ENCODE data around the gene IMPG1.

The IMPG1 gene

GRCh38 chr6:76072562-76072961 lies at the start of gene IMPG1:
Gene IMPG1, minus strand, starts transcription at chr6:76072662. Its CDS starts 174 bp downstream, at chr6:76072488.
- no peak for DNase-seq (ENCODE audit: low read depth)

- no peak for DNase-seq (ENCODE audit: low read depth)
These were observed 47.8 kb upstream of the IMPG1 start for GRCh38 chr6:76120302-76120701.

GRCh38 chr6:76073281-76073680 lies 819 bp upstream of the IMPG1 start:
- DNase-seq (ENCODE audit: low read depth), result no peak

- DNase-seq (ENCODE audit: low read depth), result no peak
These were observed 15.0 kb downstream of the IMPG1 start for GRCh38 chr6:76057469-76057868.

- DNase-seq (ENCODE audit: low read depth), result no peak
These were observed 20.1 kb downstream of the IMPG1 start for GRCh38 chr6:76052314-76052713.

- DNase-seq (ENCODE audit: low read depth), result no peak
These were observed 28.8 kb downstream of the IMPG1 start for GRCh38 chr6:76043690-76044089.

GRCh38 chr6:76035713-76036112 lies 36.7 kb downstream of the IMPG1 start:
- DNase-seq (ENCODE audit: low read depth), result no peak

GRCh38 chr6:76026101-76026500 lies 46.4 kb downstream of the IMPG1 start:
- DNase-seq (ENCODE audit: low read depth), result peak; percentile 14

GRCh38 chr6:76014626-76015530 lies 57.6 kb downstream of the IMPG1 start:
- DNase-seq (ENCODE audit: low read depth), result no peak

- no peak for DNase-seq (ENCODE audit: low read depth)
These were observed 68.3 kb downstream of the IMPG1 start for GRCh38 chr6:76004202-76004601.

- DNase-seq (ENCODE audit: low read depth), result no peak
These were observed 68.8 kb downstream of the IMPG1 start for GRCh38 chr6:76003686-76004085.

- DNase-seq (ENCODE audit: low read depth), result no peak
These were observed 69.3 kb downstream of the IMPG1 start for GRCh38 chr6:76003113-76003512.

GRCh38 chr6:76000629-76001028 lies 71.8 kb downstream of the IMPG1 start:
- no peak for DNase-seq (ENCODE audit: low read depth)

GRCh38 chr6:75997696-75998095 lies 74.8 kb downstream of the IMPG1 start:
- no peak for DNase-seq (ENCODE audit: low read depth)

- DNase-seq (ENCODE audit: low read depth), result no peak
These were observed 79.0 kb downstream of the IMPG1 start for GRCh38 chr6:75993236-75994162.

GRCh38 chr6:75991941-75992340 lies 80.5 kb downstream of the IMPG1 start:
- no peak for DNase-seq (ENCODE audit: low read depth)

- DNase-seq (ENCODE audit: low read depth), result no peak
These were observed 85.5 kb downstream of the IMPG1 start for GRCh38 chr6:75986935-75987334.

GRCh38 chr6:75975904-75976303 lies 96.6 kb downstream of the IMPG1 start:
- DNase-seq (ENCODE audit: low read depth), result no peak

GRCh38 chr6:75970093-75970492 lies 102.4 kb downstream of the IMPG1 start:
- DNase-seq (ENCODE audit: low read depth), result no peak

GRCh38 chr6:75968143-75968542 lies 104.3 kb downstream of the IMPG1 start:
- no peak for DNase-seq (ENCODE audit: low read depth)

- no peak for DNase-seq (ENCODE audit: low read depth)
These were observed 108.9 kb downstream of the IMPG1 start for GRCh38 chr6:75963569-75963968.

GRCh38 chr6:75952128-75952527 lies 120.3 kb downstream of the IMPG1 start:
- peak; percentile 34 for DNase-seq (ENCODE audit: low read depth)

GRCh38 chr6:75947935-75948334 lies 124.5 kb downstream of the IMPG1 start:
- DNase-seq (ENCODE audit: low read depth), result no peak
